Breast epithelium (tissue), 4 donors: ENCODE measurements around the gene HAGH. TPM values are rescaled to one million over a fixed set of nuclear protein-coding genes. Genes with fewer than 3 reads are reported as not detected.

Source experiments
- DNase-seq, 2 donors: peaks; one replicate each; pipeline ENCODE4 v3.0.0-alpha.2; 2019; ENCODE audit warnings: low spot score in 2 of 2
- H3K27ac ChIP-seq, 2 donors: fragments of 200-600 bp; sonication (generic) in 1 of 2; one replicate each; pipeline ENCODE4 v1.5.1; 2016 to 2019; ENCODE audit warnings: mild to moderate bottlenecking in 1 of 2
- H3K27me3 ChIP-seq, 2 donors: fragments of 200-600 bp; sonication (generic) in 1 of 2; one replicate each; pipeline versions ENCODE4 v1.5.1 to v1.6.0; 2017 to 2019; ENCODE audit warnings: control low read depth in 1 of 2, mild to moderate bottlenecking in 1 of 2
- H3K36me3 ChIP-seq: fragments of 200-600 bp; one replicate; pipeline ENCODE4 v1.5.1; 2019
- H3K4me1 ChIP-seq, 2 donors: fragments of 200-600 bp; sonication (generic); one replicate each; pipeline ENCODE4 v1.5.1; 2016 to 2019; ENCODE audit warnings: control low read depth in 1 of 2
- H3K4me3 ChIP-seq, 3 donors: fragments of 200-600 bp; sonication (generic); 1 replicate in 2 of 3; 2 replicates in 1 of 3; pipeline ENCODE4 v1.5.1; 2016 to 2019; ENCODE audit warnings: mild to moderate bottlenecking in 3 of 3, moderate library complexity in 2 of 3
- H3K9me3 ChIP-seq, 2 donors: fragments of 200-600 bp; sonication (generic) in 1 of 2; one replicate each; pipeline ENCODE4 v1.5.1; 2016 to 2019; ENCODE audit warnings: control low read depth in 1 of 2
- CTCF ChIP-seq, 3 donors: fragments of 450-650 bp; IDR thresholded peaks; one replicate each; pipeline ENCODE4 v1.5.1; 2016 to 2017; ENCODE audit warnings: antibody characterized with exemption in 3 of 3, mild to moderate bottlenecking in 3 of 3, moderate library complexity in 3 of 3
- POLR2A ChIP-seq: fragments of 450-650 bp; IDR thresholded peaks from one replicate; pipeline ENCODE4 v1.6.1; 2016; ENCODE audit warnings: antibody characterized with exemption, mild to moderate bottlenecking, moderate library complexity
- POLR2AphosphoS5 ChIP-seq, 3 donors: sonication (generic); formaldehyde crosslinking; IDR thresholded peaks; one replicate each; pipeline ENCODE4 v1.6.1; 2017; ENCODE audit warnings: antibody characterized with exemption in 3 of 3
- intact Hi-C: fragments of 100-400 bp; cut with DNase I; formaldehyde crosslinking; loops from one replicate; pipeline ENCODE4 v1.15.1; 2023; ENCODE audit warnings: low total_unique reads
- total RNA-seq, 3 donors: library from RNA; depleted of rRNA; stranded (reverse); fragments of >200 nt; gene quantifications; one replicate each; pipeline ENCODE4 v1.1.0, GENCODE V29; 2016

HAGH gene
- total RNA-seq, 3 donors from 2014 or later: 61.9 to 114 (median 74.7) TPM

- no peaks in the 10 kb centered on the region for H3K9me3 ChIP-seq
- DNase-seq: no peak
- no peak overlapping the region for H3K4me3 ChIP-seq
- TF ChIP-seq POLR2AphosphoS5 (IDR thresholded peaks at IDR 0.05) (no peak), POLR2A (no peak), CTCF (IDR thresholded peaks at IDR 0.05) (no peak)
- peaks cover 0 to 6% of the 10 kb centered on the region in 2 donors for H3K4me1 ChIP-seq
- no peak overlapping the region for H3K27ac ChIP-seq
- H3K27me3 ChIP-seq: no peaks in the 10 kb centered on the region
- H3K36me3 ChIP-seq: no peaks in the 10 kb centered on the region
- intact Hi-C loops: no loop called here
Observed at GRCh38 chr16:1787056-1787321, 39.6 kb downstream of the HAGH start.

- DNase-seq: no peak
- no peak for TF ChIP-seq POLR2AphosphoS5 (IDR thresholded peaks at IDR 0.05)
- no peak for TF ChIP-seq POLR2A
- TF ChIP-seq CTCF (IDR thresholded peaks at IDR 0.05): no peak
- H3K9me3 ChIP-seq: no peaks in the 10 kb centered on the region
- no peaks in the 10 kb centered on the region for H3K27me3 ChIP-seq
- H3K36me3 ChIP-seq: no peaks in the 10 kb centered on the region
- intact Hi-C loops: no loop called here
- peaks cover 0 to 7% of the 10 kb centered on the region in 2 donors for H3K4me1 ChIP-seq
- H3K27ac ChIP-seq: no peak overlapping the region
- no peak overlapping the region for H3K4me3 ChIP-seq
Observed at GRCh38 chr16:1786242-1787055, 40.2 kb downstream of the HAGH start.

- TF ChIP-seq POLR2AphosphoS5 (IDR thresholded peaks at IDR 0.05) (no peak), POLR2A (no peak), CTCF (IDR thresholded peaks at IDR 0.05) (no peak)
- Histone ChIP-seq H3K4me1 (peaks cover 0 to 13% of the 10 kb centered on the region in 2 donors), H3K27ac (no peak overlapping the region), H3K27me3 (no peaks in the 10 kb centered on the region), H3K36me3 (no peaks in the 10 kb centered on the region), H3K4me3 (no peak overlapping the region), H3K9me3 (no peaks in the 10 kb centered on the region)
- intact Hi-C loops: no loop called here
- DNase-seq: no peak
Observed at GRCh38 chr16:1785846-1786170, 40.8 kb downstream of the HAGH start.

GRCh38 chr16:1784977-1785845 lies 41.4 kb downstream of the HAGH start:
- TF ChIP-seq CTCF (IDR thresholded peaks at IDR 0.05): no peak
- no peak for TF ChIP-seq POLR2A
- no peak for TF ChIP-seq POLR2AphosphoS5 (IDR thresholded peaks at IDR 0.05)
- Histone ChIP-seq H3K4me1 (peaks cover 0 to 15% of the 10 kb centered on the region in 2 donors), H3K27me3 (no peaks in the 10 kb centered on the region), H3K27ac (no peak overlapping the region), H3K36me3 (no peaks in the 10 kb centered on the region), H3K4me3 (no peak overlapping the region), H3K9me3 (no peaks in the 10 kb centered on the region)
- intact Hi-C loops: no loop called here
- DNase-seq: no peak
